Loucy (cell line): Measurements from ENCODE around the gene ADAMTS2.
"Not testable (repeated sequence)": the region's sequence is repeated elsewhere in the genome, so short reads cannot be mapped to it uniquely, and the experiment has no call there.

Experiments used
- H2AFZ ChIP-seq: fragments of 200-600 bp; sonication (generic); 2 replicates; pipeline ENCODE4 v1.6.0; 2016; ENCODE audit warnings: antibody characterized with exemption, mild to moderate bottlenecking, low read length, moderate library complexity
- H3F3A ChIP-seq: fragments of 200-600 bp; 2 replicates; pipeline ENCODE4 v1.6.0; 2016; ENCODE audit warnings: antibody characterized with exemption, low read depth, mild to moderate bottlenecking
- H3K27me3 ChIP-seq: fragments of 200-600 bp; sonication (generic); 2 replicates; pipeline ENCODE4 v1.6.1; 2014; ENCODE audit warnings: low read length, mild to moderate bottlenecking; ENCODE audit not compliant: insufficient read depth, poor library complexity, severe bottlenecking
- H3K36me3 ChIP-seq: fragments of 200-600 bp; sonication (generic); 2 replicates; pipeline ENCODE4 v1.6.1; 2016; ENCODE audit warnings: low read length; ENCODE audit not compliant: insufficient read depth
- H3K4me1 ChIP-seq: fragments of 200-600 bp; sonication (generic); 2 replicates; pipeline ENCODE4 v1.5.1; 2014; ENCODE audit warnings: low read length, mild to moderate bottlenecking; ENCODE audit not compliant: insufficient read depth, poor library complexity, severe bottlenecking
- H3K4me2 ChIP-seq: fragments of 200-600 bp; sonication (generic); 2 replicates; pipeline ENCODE4 v1.6.0; 2014; ENCODE audit warnings: antibody characterized with exemption, low read length, low read depth, mild to moderate bottlenecking; ENCODE audit not compliant: poor library complexity, severe bottlenecking
- H3K4me3 ChIP-seq: fragments of 200-600 bp; sonication (generic); 2 replicates; pipeline ENCODE4 v1.5.1; 2014; ENCODE audit warnings: low read length, mild to moderate bottlenecking, mixed read lengths; ENCODE audit not compliant: poor library complexity, severe bottlenecking
- H3K79me2 ChIP-seq: fragments of 200-600 bp; sonication (generic); 2 replicates; pipeline ENCODE4 v1.6.1; 2014; ENCODE audit warnings: low read length; ENCODE audit not compliant: insufficient read depth
- H3K9ac ChIP-seq: fragments of 200-600 bp; sonication (generic); 2 replicates; pipeline ENCODE4 v1.6.0; 2014; ENCODE audit warnings: mild to moderate bottlenecking, low read depth, low read length, moderate library complexity; ENCODE audit not compliant: poor library complexity, severe bottlenecking
- H3K9me2 ChIP-seq: fragments of 200-600 bp; sonication (generic); replicated peaks from 2 replicates; pipeline ENCODE4 v1.6.1; 2016; ENCODE audit warnings: low read depth, low read length, mixed read lengths
- H3K9me3 ChIP-seq: fragments of 200-600 bp; sonication (generic); 2 replicates; pipeline ENCODE4 v1.6.1; 2014; ENCODE audit warnings: mild to moderate bottlenecking, antibody characterized with exemption, low read length, low read depth; ENCODE audit not compliant: insufficient read depth
- H4K20me1 ChIP-seq: fragments of 200-600 bp; sonication (generic); 2 replicates; pipeline ENCODE4 v1.6.0; 2014; ENCODE audit warnings: antibody characterized with exemption, low read length, mild to moderate bottlenecking; ENCODE audit not compliant: insufficient read depth, poor library complexity, severe bottlenecking
- CTCF ChIP-seq: fragments of 200-600 bp; sonication (generic); conservative IDR thresholded peaks from 2 replicates; pipeline ENCODE4 v1.5.1; 2014; ENCODE audit warnings: mild to moderate bottlenecking, antibody characterized with exemption, low read length
- EZH2phosphoT487 ChIP-seq: fragments of 200-600 bp; IDR thresholded peaks from 2 replicates; pipeline ENCODE4 v1.6.1; 2018; ENCODE audit warnings: antibody characterized with exemption, mild to moderate bottlenecking, moderate library complexity, borderline replicate concordance

The ADAMTS2 gene

GRCh38 chr5:179326122-179326927, 18.9 kb downstream of the ADAMTS2 start:
- Histone ChIP-seq H3K9ac (no peak overlapping the region), H4K20me1 (no peaks in the 10 kb centered on the region), H3K4me2 (no peak overlapping the region), H3F3A (no peaks in the 10 kb centered on the region), H3K4me1 (no peaks in the 10 kb centered on the region), H3K79me2 (no peaks in the 10 kb centered on the region), H3K9me3 (no peaks in the 10 kb centered on the region), H3K27me3 (no peaks in the 10 kb centered on the region), H2AFZ (no peak overlapping the region), H3K4me3 (no peak overlapping the region), H3K9me2 (no peaks in the 10 kb centered on the region), H3K36me3 (no peaks in the 10 kb centered on the region)
- no peak for TF ChIP-seq EZH2phosphoT487
- no peak for TF ChIP-seq CTCF

- Histone ChIP-seq H3F3A (no peaks in the 10 kb centered on the region), H3K9ac (no peak overlapping the region), H3K27me3 (no peaks in the 10 kb centered on the region), H3K36me3 (no peaks in the 10 kb centered on the region), H2AFZ (no peak overlapping the region), H3K4me3 (no peak overlapping the region), H4K20me1 (no peaks in the 10 kb centered on the region), H3K9me3 (no peaks in the 10 kb centered on the region), H3K4me2 (no peak overlapping the region), H3K4me1 (no peaks in the 10 kb centered on the region), H3K79me2 (no peaks in the 10 kb centered on the region), H3K9me2 (no peaks in the 10 kb centered on the region)
- no peak for TF ChIP-seq EZH2phosphoT487
- no peak for TF ChIP-seq CTCF
Observed at GRCh38 chr5:179325296-179326031, 19.8 kb downstream of the ADAMTS2 start.

- no peak overlapping the region for H3K4me3 ChIP-seq
- no peaks in the 10 kb centered on the region for H3K36me3 ChIP-seq
- no peaks in the 10 kb centered on the region for H3K9me2 ChIP-seq
- no peaks in the 10 kb centered on the region for H3K27me3 ChIP-seq
- H3F3A ChIP-seq, result no peaks in the 10 kb centered on the region
- no peak overlapping the region for H3K4me2 ChIP-seq
- TF ChIP-seq CTCF, result no peak
- TF ChIP-seq EZH2phosphoT487, result no peak
- H4K20me1 ChIP-seq, result no peaks in the 10 kb centered on the region
- H3K79me2 ChIP-seq, result no peaks in the 10 kb centered on the region
- H2AFZ ChIP-seq, result no peak overlapping the region
- H3K9me3 ChIP-seq, result no peaks in the 10 kb centered on the region
- no peak overlapping the region for H3K9ac ChIP-seq
- H3K4me1 ChIP-seq, result no peaks in the 10 kb centered on the region
Observed at GRCh38 chr5:179324760-179325295, 20.4 kb downstream of the ADAMTS2 start.

GRCh38 chr5:179324316-179324715, 20.9 kb downstream of the ADAMTS2 start:
- not testable (repeated sequence) for H3K4me2 ChIP-seq, H3F3A ChIP-seq, H3K9me3 ChIP-seq, H3K79me2 ChIP-seq, H3K4me3 ChIP-seq, H3K9ac ChIP-seq, H3K9me2 ChIP-seq, H3K27me3 ChIP-seq, H3K36me3 ChIP-seq, H4K20me1 ChIP-seq, H3K4me1 ChIP-seq, H2AFZ ChIP-seq
